DMS53 (cell line): ENCODE measurements around the gene PLPPR3.
"Not testable (repeated sequence)": the region's sequence is repeated elsewhere in the genome, so short reads cannot be mapped to it uniquely, and the experiment has no call there.

Experiments
- DNase-seq: peaks from one replicate; lab custom pipeline; 2025; lab: John Stamatoyannopoulos, UW

PLPPR3 gene

GRCh38 chr19:829129-829758, 7.5 kb upstream of the PLPPR3 start:
- no peak for DNase-seq

DNA sequence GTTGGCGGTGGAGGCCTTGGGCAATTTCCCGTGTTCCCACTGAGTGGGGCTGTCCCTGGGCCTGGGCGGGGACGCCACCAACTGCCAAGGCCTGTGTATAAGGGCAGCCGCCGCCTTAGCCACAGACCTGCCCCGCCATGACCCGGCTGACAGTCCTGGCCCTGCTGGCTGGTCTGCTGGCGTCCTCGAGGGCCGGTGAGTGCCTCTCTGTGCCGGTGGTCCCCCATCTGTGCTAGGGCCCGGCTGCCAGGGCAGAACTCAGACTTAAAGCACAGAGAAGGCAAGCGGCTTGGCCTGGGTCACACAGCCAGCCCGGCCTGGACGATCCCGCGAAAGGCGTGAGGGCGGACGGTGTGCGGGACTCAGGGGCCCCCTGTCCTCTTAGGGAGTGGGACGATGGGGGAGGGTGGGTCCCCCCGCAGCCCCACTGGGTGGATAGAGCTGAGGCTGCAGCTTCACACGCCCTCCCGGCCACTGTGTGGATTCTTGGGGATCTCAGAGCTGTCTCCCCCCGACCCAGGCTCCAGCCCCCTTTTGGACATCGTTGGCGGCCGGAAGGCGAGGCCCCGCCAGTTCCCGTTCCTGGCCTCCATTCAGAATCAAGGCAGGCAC, 6.1 kb upstream of the PLPPR3 start, which contains the start of gene AZU1:
Gene AZU1 (plus strand): TSS at position 128 of the 612 bp plus-strand sequence. CDS start 10 bp downstream, at position 138.
- no peak for DNase-seq

GRCh38 chr19:827314-827709, 5.6 kb upstream of the PLPPR3 start:
- DNase-seq = no peak

- no peak for DNase-seq
Observed at GRCh38 chr19:825897-826644, 4.3 kb upstream of the PLPPR3 start.

DNA sequence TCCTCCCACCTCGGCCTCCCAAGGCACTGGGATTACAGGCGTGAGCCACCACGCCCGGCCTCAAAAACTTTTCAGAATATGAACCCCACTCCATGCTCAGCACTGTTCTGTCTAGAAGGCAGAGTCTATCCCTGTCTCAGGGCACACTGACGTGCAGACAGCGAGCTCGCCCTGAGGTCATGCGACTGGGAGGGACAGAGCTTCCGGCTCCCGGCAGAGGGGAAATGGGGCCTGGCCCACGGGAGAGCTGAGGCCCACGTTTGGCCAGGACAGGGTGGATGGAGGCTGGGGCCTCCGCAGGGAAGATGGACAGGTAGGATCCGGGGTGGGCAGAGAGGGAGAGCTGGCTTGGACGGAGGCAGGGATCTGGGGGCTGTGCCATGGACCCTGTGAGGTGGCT, 3.1 kb upstream of the PLPPR3 start:
- no peak for DNase-seq

DNA sequence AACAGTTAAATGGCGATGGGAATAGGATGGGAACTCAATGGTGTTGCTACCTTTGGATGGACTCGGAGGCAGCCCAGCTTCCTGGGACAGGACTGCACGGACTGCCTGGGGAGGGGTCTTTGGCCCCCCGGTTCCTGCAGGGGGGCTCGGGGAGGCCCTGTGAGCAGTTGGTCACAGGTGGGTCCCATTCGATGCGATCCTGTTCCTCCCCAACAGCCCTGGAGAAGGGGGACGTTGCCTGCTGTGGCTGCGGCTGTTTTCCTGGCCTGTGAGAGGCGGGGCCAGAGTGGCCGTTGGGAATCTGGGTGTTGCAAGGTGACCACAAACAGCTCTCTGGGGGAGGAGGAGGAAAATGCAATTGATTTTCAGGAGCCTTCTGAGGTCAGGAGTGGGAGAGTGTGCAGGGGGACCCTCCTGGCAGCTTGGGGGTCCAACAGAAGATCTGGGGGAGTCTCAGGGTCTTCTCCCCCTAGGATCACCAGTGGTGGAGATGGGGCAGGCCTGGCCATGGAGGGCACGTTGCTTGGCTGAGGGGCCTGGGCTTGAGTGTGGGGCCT, 1.9 kb upstream of the PLPPR3 start:
- peak; percentile 27 for DNase-seq

DNA sequence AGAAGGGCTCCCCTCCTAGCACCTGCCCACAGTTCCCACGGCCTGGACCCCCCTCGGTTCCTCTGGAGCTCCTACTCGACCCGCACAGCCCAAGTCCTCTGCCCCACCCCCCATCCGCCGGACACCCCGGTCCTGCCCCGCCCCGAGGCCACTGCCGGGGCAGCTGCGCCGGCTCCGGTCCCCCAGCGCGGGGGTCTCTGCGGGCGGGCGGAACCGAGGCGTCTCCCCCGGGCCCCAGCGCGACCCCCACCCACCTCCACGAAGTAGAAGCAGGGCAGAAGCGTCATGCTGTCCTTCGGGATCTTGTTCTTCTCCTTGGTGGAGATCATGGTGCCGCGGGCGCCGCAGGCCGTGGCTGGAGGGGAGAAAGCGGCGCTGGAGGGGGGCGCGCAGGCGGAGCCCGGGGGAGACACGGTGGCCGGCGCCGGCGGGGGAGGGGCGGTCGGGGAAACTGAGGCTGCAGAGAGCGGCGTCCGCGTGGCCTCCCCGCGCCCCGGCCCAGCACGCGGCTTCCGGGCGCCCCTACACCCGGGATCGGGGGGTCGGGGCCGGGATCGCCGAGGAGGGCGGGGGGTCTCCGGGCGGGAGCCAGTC, 427 bp downstream of the PLPPR3 start:
- no peak for DNase-seq

DNA sequence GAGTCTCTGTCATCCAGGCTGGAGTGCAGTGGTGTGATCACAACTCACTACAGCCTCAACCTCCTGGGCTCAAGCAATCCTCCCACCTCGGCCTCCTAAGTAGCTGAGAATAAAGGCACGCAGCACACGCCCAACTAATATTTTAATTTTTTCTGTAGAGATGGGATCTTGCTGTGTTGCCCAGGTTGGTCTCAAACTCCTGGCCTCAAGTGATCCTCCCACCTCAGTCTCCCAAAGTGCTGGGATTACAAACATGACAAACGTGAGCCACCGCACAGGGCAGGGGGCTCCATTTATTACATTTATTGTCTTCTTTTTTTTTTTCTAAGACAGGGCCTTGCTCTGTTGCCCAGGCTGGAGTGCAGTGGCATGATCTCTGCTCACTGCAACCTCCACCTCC, 1.5 kb downstream of the PLPPR3 start:
- DNase-seq = not testable (repeated sequence)

DNA sequence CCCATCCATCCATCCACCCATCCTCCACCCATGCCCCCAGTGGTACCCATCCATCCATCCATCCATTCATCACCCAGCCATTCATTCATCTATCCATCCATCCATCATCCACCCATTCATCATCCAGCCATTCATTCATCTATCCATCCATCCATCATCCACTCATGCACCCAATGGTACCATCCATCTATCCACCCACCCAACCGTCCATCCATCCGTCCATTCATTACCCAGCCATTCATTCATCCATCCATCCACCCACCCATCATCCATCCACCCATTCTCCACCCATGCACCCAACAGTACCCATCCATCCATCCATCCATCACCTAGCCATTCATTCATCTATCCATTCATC, 5.3 kb downstream of the PLPPR3 start:
- no peak for DNase-seq

- DNase-seq = no peak
Observed at GRCh38 chr19:815775-816499, 5.8 kb downstream of the PLPPR3 start.

GRCh38 chr19:815079-815774, 6.5 kb downstream of the PLPPR3 start:
- no peak for DNase-seq

DNA sequence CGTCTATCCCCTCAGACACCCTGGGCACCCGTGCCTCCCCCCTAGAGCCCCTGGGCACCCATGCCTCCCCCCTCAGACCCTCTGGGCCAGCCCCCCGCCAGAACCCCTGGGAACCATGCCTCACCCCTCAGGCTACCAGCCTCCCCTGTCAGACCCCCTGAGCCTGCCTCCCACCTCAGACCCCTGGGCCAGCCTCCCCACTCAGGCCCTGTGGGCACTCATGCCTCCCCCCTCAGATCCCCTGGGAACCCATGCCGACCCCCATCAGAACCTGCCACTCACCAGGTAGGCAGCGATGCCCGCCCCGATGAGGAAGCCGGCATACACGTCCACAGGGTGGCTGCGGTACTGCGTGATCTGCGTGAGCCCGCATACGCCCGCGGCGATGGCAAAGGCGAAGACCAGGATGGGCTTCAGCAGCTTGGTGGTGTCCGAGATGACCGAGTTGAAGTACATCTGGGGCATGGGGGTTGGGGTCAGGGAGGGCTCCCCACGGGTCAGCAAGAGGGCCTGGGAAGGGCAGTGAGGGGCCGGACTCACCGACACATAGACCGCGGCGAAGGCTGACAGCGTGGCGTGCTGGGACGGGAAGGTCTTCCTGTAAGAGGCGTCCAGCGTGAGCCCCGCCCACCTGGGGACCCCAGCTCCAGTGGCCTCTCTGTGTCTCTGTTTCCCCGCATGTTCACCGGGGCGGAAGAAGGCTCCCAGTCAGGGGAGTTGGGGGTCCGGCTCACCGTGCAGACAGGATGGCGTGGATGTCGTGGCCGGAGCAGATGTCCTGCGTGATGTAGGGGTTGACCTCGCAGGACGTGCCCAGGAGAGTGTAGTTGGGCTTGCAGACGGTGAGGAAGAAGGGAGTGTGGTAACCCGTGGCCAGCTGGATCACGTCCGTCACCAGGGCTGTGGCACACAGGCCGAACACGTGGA, 7.3 kb downstream of the PLPPR3 start:
- DNase-seq = no peak

DNA sequence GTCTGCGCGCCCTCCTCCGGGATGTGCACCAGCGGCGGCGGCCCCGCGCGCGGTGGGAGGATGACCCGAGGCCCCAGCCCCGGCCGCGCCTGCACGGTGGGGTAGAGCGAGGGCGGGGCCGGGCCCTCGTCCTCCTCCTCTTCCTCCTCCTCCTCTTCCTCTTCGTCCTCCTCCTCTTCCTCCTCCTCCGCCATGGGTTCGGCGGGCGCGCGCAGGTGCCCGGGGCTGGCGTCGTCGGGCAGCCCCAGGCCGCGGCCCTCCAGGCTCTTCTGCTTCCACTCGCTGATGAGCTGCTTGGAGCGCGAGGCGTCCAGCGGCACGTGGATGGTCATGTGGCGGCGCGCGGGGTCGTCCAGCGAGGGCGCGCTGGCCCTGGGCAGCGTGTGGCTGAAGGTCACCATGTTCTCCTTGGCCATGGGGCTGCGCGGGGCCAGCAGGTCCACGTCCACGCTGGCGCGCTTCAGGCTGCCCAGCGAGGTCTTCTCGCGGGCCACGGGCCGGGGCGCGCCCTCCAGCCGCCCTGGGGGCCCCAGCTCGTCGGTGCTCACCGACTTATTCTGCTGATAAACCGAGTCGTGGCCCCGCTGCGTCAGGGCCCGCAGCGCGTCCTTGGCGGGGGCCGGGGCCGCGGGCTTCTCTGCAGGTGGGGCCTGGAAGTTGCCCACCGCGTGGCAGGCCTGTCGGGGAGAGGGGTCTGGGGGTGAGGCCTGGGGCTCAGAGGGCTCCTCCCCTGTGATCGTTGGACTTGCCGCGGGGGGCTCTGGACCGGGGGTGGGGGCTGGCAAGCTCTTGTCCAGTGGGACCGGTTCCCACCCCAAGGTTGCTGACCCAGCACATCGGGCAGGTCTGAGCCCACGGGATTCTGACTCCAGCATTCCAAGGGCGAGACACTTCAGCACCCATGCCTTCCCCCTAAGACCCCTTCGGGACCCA, 8.3 kb downstream of the PLPPR3 start:
- no peak for DNase-seq

DNA sequence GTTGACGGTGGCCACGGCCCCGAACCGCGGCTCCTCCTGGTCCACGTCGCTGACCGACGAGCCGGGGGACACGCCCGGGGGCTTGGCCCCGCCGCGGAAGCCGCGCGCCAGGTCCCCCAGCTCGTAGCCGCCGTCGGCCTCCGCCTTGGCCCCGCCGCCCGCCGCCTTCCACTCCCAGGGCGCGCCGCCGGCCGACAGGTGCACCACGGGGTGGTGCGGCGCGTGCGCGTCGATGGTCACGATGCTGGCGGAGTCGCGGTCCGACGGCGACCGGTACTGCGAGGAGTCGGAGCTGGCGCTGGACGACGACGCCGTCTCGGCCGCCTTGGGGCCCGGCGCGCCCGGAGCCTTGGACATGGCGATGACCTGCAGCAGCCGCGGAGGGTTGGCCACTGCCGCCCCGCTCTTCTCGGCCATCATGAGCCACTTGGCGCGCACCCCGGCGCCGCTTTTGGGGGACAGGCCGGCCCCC, 9.0 kb downstream of the PLPPR3 start:
- no peak for DNase-seq

DNA sequence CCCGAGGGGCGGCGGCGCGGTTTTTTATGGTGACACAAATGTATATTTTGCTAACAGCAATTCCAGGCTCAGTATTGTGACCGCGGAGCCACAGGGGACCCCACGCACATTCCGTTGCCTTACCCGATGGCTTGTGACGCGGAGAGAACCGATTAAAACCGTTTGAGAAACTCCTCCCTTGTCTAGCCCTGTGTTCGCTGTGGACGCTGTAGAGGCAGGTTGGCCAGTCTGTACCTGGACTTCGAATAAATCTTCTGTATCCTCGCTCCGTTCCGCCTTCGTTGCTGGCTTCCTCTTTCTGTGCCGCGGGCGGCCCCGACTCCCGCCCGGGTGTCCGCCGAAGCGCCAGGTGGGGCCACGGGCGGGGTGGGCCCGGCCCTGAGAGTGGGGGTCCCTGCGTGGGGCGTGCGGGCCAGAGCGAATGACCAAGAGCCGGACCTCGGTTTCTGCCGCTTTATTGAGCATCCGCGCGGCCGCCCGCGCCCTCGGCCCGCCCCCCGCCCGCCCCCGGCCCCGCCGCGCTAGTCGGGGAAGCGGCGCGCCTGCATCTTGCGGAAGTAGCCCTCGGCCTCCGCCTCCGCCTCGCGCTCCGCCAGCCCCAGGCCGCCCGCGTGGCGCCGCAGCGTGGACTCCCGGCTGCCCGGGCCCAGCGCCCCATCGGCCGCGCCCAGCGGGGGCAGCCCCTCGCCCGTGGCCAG, 9.6 kb downstream of the PLPPR3 start:
- no peak for DNase-seq

DNA sequence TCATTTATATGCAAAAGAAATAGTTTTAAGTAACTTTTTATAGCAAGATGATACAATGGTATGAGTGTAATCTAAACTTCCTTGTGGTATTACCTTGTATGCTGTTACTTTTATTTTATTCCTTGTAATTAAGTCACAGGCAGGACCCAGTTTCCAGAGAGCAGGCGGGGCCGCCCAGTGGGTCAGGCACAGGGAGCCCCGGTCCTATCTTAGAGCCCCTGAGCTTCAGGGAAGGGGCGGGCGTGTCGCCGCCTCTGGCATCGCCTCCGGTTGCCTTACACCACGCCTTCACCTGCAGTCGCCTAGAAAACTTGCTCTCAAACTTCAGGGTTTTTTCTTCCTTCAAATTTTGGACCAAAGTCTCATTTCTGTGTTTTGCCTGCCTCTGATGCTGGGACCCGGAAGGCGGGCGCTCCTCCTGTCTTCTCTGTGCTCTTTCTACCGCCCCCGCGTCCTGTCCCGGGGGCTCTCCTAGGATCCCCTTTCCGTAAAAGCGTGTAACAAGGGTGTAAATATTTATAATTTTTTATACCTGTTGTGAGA, 10.2 kb downstream of the PLPPR3 start:
- DNase-seq = no peak

DNA sequence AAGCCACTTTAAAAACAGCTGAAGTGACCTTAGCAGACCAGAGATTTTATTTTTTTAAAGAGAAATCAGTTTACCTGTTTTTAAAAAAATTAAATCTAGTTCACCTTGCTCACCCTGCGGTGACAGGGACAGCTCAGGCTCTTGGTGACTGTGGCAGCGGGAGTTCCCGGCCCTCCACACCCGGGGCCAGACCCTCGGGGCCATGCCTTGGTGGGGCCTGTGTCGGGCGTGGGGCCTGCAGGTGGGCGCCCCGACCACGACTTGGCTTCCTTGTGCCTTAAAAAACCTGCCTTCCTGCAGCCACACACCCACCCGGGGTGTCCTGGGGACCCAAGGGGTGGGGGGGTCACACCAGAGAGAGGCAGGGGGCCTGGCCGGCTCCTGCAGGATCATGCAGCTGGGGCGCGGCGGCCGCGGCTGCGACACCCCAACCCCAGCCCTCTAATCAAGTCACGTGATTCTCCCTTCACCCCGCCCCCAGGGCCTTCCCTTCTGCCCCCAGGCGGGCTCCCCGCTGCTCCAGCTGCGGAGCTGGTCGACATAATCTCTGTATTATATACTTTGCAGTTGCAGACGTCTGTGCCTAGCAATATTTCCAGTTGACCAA, 10.8 kb downstream of the PLPPR3 start:
- no peak for DNase-seq
